Panc1 (cell line): ENCODE measurements around the gene RANGAP1. TPM values are rescaled to one million over a fixed set of nuclear protein-coding genes. Genes with fewer than 3 reads are reported as not detected.

Experiments
- ATAC-seq: fragments of 200-7000 bp; cut with Tn5 transposase; 2 replicates; pipeline ENCODE4 v1.9.1; 2020; ENCODE audit warnings: mild to moderate bottlenecking, moderate library complexity
- BruUV-seq: library from RNA; stranded (reverse); fragments of 400-500 nt; replicated peaks from 2 replicates; lab custom pipeline; 2021; lab: Mats Ljungman, UMichigan
- CTCF ChIA-PET: fragments of 300-600 bp; sonication (Branson Sonifier 250); formaldehyde crosslinking; loops from one replicate; lab custom pipeline; 2022; ENCODE audit warnings: antibody characterized with exemption; lab: Charles Lee
- POLR2A ChIA-PET: fragments of 300-600 bp; sonication (Branson Sonifier 250); formaldehyde crosslinking; loops from one replicate; lab custom pipeline; 2022; ENCODE audit warnings: antibody characterized with exemption; lab: Charles Lee
- DNase-seq: peaks from one replicate; pipeline ENCODE4 v3.0.0-alpha.2; 2010; ENCODE audit warnings: low read depth, low spot score
- H3K27ac ChIP-seq: 2 replicates; pipeline ENCODE4 v1.5.1; 2011; ENCODE audit warnings: mild to moderate bottlenecking, low read length, inconsistent platforms
- H3K27me3 ChIP-seq: fragments of 200-500 bp; sonication (Bioruptor generic); 2 replicates; pipeline ENCODE4 v1.6.0; 2014; ENCODE audit warnings: low read length, inconsistent platforms; ENCODE audit not compliant: control insufficient read depth, insufficient read depth
- H3K36me3 ChIP-seq: fragments of 200-500 bp; sonication (Bioruptor generic); 2 replicates; pipeline ENCODE4 v1.5.1; 2014; ENCODE audit warnings: inconsistent platforms, mild to moderate bottlenecking, low read length, moderate library complexity; ENCODE audit not compliant: control insufficient read depth, insufficient read depth
- H3K4me1 ChIP-seq: 2 replicates; pipeline ENCODE4 v1.5.1; 2011; ENCODE audit warnings: inconsistent platforms, mild to moderate bottlenecking, low read length, moderate library complexity; ENCODE audit not compliant: control insufficient read depth, insufficient read depth
- H3K4me3 ChIP-seq, 2 experiments: 2 replicates each; pipeline ENCODE4 v1.5.1; 2011 to 2012; ENCODE audit warnings: low read depth in 2 of 2, low read length in 2 of 2, mild to moderate bottlenecking in 2 of 2, inconsistent platforms in 1 of 2, moderate library complexity in 1 of 2
- H3K9me3 ChIP-seq: fragments of 200-500 bp; sonication (Bioruptor generic); 2 replicates; pipeline ENCODE4 v1.5.1; 2014; ENCODE audit warnings: low read depth, mild to moderate bottlenecking, inconsistent platforms, low read length, moderate library complexity; ENCODE audit not compliant: control insufficient read depth, insufficient read depth
- POLR2AphosphoS5 ChIP-seq: IDR thresholded peaks from 2 replicates; pipeline ENCODE4 v1.6.1; 2012; ENCODE audit warnings: mild to moderate bottlenecking, low read depth, low read length, moderate library complexity
- SIN3A ChIP-seq: IDR thresholded peaks from 2 replicates; pipeline ENCODE4 v1.6.1; 2012; ENCODE audit warnings: low read depth, mild to moderate bottlenecking, low read length, moderate library complexity, borderline replicate concordance; ENCODE audit not compliant: insufficient read depth
- TCF7L2 ChIP-seq: IDR thresholded peaks from 2 replicates; pipeline ENCODE4 v1.6.1; 2011; ENCODE audit warnings: mild to moderate bottlenecking, low read depth, low read length, inconsistent platforms
- in situ Hi-C: cut with HindIII; loops from 2 replicates; pipeline ENCODE4 v1.10.0; 2016; ENCODE audit warnings: low sequenced_read_pairs, low pct_unique_long_range_greater_than_20kb
- intact Hi-C: fragments of 100-400 bp; cut with micrococcal nuclease; formaldehyde crosslinking; loops from one replicate; pipeline ENCODE4 v1.10.0; 2022; ENCODE audit not compliant: unreplicated experiment
- total RNA-seq: library from RNA; stranded (reverse); gene quantifications from one replicate; pipeline ENCODE4 v1.2.1, GENCODE V29; 2021; ENCODE audit not compliant: unreplicated experiment
- TF ChIP-seq, protein P1 (sequence below): fragments of 450-650 bp; IDR thresholded peaks from 2 replicates; pipeline ENCODE4 v1.5.1; 2017; ENCODE audit warnings: mild to moderate bottlenecking
- TF ChIP-seq, protein P2 (sequence below), 2 experiments: IDR thresholded peaks; 2 replicates each; pipeline ENCODE4 v1.6.1; 2011 to 2012; ENCODE audit warnings: low read depth in 2 of 2, control low read depth in 1 of 2, low read length in 1 of 2, mild to moderate bottlenecking in 1 of 2, moderate library complexity in 1 of 2; ENCODE audit not compliant: insufficient read depth in 1 of 2

Gene RANGAP1
- total RNA-seq, 1 experiment from 2014 or later: 140 TPM

DNA sequence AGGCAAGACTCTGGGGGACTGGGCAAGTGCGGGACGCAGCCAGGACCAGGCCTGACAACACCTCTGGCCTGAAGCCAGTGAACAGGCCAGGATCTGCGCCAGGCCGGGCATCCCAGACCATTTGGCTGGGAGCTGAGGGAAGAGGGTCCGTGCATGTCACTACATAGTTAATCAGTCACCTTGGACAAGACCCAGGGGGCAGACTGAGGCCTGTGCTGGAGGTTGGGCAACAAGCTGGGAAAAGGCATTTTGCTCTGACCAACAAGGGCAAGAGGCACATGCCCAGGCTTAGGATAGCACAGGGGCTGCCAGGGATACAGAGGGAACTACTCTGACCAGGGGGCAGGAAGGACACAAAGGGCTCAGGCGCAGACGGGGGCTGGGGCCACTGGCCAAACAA lies 38.3 kb downstream of the RANGAP1 start:
- BruUV-seq: no TSS peak
- in situ Hi-C loops (no loop called here), intact Hi-C loops (no loop called here)
- H3K4me3 ChIP-seq: no peak overlapping the region
- H3K27ac ChIP-seq: no peak overlapping the region
- CTCF ChIA-PET: no interaction called here
- no peaks in the 10 kb centered on the region for H3K9me3 ChIP-seq
- peaks cover 8% of the 10 kb centered on the region for H3K36me3 ChIP-seq
- ATAC-seq (no peak), DNase-seq (no peak)
- H3K27me3 ChIP-seq: no peaks in the 10 kb centered on the region
- TF ChIP-seq POLR2AphosphoS5: no peak
- TF ChIP-seq, protein P1, sequence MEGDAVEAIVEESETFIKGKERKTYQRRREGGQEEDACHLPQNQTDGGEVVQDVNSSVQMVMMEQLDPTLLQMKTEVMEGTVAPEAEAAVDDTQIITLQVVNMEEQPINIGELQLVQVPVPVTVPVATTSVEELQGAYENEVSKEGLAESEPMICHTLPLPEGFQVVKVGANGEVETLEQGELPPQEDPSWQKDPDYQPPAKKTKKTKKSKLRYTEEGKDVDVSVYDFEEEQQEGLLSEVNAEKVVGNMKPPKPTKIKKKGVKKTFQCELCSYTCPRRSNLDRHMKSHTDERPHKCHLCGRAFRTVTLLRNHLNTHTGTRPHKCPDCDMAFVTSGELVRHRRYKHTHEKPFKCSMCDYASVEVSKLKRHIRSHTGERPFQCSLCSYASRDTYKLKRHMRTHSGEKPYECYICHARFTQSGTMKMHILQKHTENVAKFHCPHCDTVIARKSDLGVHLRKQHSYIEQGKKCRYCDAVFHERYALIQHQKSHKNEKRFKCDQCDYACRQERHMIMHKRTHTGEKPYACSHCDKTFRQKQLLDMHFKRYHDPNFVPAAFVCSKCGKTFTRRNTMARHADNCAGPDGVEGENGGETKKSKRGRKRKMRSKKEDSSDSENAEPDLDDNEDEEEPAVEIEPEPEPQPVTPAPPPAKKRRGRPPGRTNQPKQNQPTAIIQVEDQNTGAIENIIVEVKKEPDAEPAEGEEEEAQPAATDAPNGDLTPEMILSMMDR: no peak
- TF ChIP-seq, protein P2, sequence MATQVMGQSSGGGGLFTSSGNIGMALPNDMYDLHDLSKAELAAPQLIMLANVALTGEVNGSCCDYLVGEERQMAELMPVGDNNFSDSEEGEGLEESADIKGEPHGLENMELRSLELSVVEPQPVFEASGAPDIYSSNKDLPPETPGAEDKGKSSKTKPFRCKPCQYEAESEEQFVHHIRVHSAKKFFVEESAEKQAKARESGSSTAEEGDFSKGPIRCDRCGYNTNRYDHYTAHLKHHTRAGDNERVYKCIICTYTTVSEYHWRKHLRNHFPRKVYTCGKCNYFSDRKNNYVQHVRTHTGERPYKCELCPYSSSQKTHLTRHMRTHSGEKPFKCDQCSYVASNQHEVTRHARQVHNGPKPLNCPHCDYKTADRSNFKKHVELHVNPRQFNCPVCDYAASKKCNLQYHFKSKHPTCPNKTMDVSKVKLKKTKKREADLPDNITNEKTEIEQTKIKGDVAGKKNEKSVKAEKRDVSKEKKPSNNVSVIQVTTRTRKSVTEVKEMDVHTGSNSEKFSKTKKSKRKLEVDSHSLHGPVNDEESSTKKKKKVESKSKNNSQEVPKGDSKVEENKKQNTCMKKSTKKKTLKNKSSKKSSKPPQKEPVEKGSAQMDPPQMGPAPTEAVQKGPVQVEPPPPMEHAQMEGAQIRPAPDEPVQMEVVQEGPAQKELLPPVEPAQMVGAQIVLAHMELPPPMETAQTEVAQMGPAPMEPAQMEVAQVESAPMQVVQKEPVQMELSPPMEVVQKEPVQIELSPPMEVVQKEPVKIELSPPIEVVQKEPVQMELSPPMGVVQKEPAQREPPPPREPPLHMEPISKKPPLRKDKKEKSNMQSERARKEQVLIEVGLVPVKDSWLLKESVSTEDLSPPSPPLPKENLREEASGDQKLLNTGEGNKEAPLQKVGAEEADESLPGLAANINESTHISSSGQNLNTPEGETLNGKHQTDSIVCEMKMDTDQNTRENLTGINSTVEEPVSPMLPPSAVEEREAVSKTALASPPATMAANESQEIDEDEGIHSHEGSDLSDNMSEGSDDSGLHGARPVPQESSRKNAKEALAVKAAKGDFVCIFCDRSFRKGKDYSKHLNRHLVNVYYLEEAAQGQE (IDR thresholded peaks at IDR 0.05; ENCODE audit: insufficient read depth in 1 of 2, low read depth in 2 of 2, low read length in 1 of 2): no peak
- no peak for TF ChIP-seq TCF7L2
- no peak for TF ChIP-seq SIN3A
- H3K4me1 ChIP-seq: no peaks in the 10 kb centered on the region
- POLR2A ChIA-PET: no interaction called here

DNA sequence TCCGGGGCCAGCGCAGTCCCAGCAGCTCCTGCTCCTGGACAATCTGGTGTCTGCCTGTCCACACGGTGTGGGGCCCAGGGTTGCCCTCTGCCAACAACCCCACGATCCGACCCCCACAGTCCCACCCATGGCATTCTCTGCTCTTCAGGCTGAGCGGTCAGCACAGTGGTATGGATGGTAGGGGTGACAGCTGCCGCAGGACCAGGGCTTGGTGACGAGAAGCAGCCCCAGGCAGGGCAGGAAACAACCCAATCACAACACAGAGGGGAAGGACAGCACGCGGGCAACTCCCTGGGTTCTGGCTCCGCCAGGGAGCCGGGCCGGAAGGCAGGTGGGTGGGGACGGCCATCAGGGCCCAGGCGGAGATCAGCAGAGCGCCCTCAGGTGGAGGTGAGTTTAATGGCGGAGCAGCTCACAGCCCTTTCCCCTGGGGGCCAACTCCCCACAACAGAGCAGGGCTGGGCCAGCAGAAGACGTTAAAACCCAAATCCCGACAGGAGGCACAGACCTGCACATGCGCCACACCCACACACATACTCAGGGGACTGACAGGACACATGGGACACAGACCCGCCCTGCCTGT lies 40.0 kb downstream of the RANGAP1 start:
- TF ChIP-seq SIN3A (no peak), TCF7L2 (no peak), POLR2AphosphoS5 (no peak)
- TF ChIP-seq, protein P1: no peak; the same call in 1 of the 2 replicates
- TF ChIP-seq, protein P2 (IDR thresholded peaks at IDR 0.05; ENCODE audit: insufficient read depth in 1 of 2, low read depth in 2 of 2, low read length in 1 of 2): no peak
- H3K27me3 ChIP-seq: no peaks in the 10 kb centered on the region
- H3K36me3 ChIP-seq: peaks cover 8% of the 10 kb centered on the region
- in situ Hi-C loops: no loop called here
- CTCF ChIA-PET: no interaction called here
- no peak overlapping the region for H3K4me3 ChIP-seq
- H3K4me1 ChIP-seq: no peaks in the 10 kb centered on the region
- no peak overlapping the region for H3K27ac ChIP-seq
- ATAC-seq (0 out of 2 replicates have a peak, but pooled peaks have one; percentile 9), DNase-seq (no peak)
- POLR2A ChIA-PET: no interaction called here
- H3K9me3 ChIP-seq: no peaks in the 10 kb centered on the region
- BruUV-seq: TSS peak; percentile 89
- intact Hi-C loops: no loop called here
